ENCODE data around the gene SEL1L3. TPM values are rescaled to one million over a fixed set of nuclear protein-coding genes. Genes with fewer than 3 reads are reported as not detected.

The SEL1L3 gene
- total and polyA plus RNA-seq, 2 donors (not counting 1 experiment from before 2014, with no cell fraction given), result 120 to 280 TPM

- no peak overlapping the region for H2AFZ ChIP-seq (ENCODE audit: insufficient read depth, low read depth, low read length, poor library complexity, severe bottlenecking)
- no peak overlapping the region for H3K4me2 ChIP-seq (replicated peaks; ENCODE audit: low read depth, low read length, poor library complexity, severe bottlenecking)
- intact Hi-C loops (cut with micrococcal nuclease), result no loop called here
- ChIA-PET POLR2A (no interaction called here), CTCF (interaction anchor here (1.2 kb wide), 1 partner anchor 11 kb away, joined by 4 read pairs; no protein-coding TSS in a partner anchor)
- H3K4me1 ChIP-seq (ENCODE audit: control insufficient read depth in 2 of 2, insufficient read depth in 2 of 2, low read length in 2 of 2), result peaks cover 4% of the 10 kb centered on the region in 2 donors
- H3K9me3 ChIP-seq (ENCODE audit: control extremely low read depth in 1 of 3, control insufficient read depth in 2 of 3, insufficient read depth in 1 of 3, low read length in 2 of 3), result no peaks in the 10 kb centered on the region
- H3K79me2 ChIP-seq (ENCODE audit: control insufficient read depth, insufficient read depth, low read length), result peaks cover 6% of the 10 kb centered on the region
- Mint-ChIP-seq H3K4me1 (peaks cover 13% of the 10 kb centered on the region), H3K4me3 (no peak overlapping the region), H3K27me3 (no peaks in the 10 kb centered on the region), H3K27ac (no peak overlapping the region), H3K9me3 (ENCODE audit: insufficient read depth) (no peaks in the 10 kb centered on the region)
- DNase-seq (no peak), ATAC-seq (ENCODE audit: low read depth) (no peak)
- TF ChIP-seq EZH2 (IDR thresholded peaks at IDR 0.05; ENCODE audit: borderline replicate concordance, insufficient read depth, low read depth, low read length, poor library complexity, severe bottlenecking) (no peak), CTCF (IDR thresholded peaks at IDR 0.05) (no peak)
- H3K36me3 ChIP-seq (replicated peaks in 1 of 2; ENCODE audit: control extremely low read depth in 1 of 2, control insufficient read depth in 1 of 2, extremely low read depth in 1 of 2, insufficient read depth in 2 of 2, low read length in 1 of 2), result no peaks in the 10 kb centered on the region
- 99% methylated on average over 7 of the region's 14 CpGs for WGBS (ENCODE audit: insufficient coverage)
- H3K4me3 ChIP-seq (ENCODE audit: control extremely low read depth in 1 of 5, extremely low read depth in 1 of 5, insufficient read depth in 1 of 5, low read depth in 2 of 5, low read length in 4 of 5), result no peak overlapping the region
- no peaks in the 10 kb centered on the region for H4K20me1 ChIP-seq (ENCODE audit: control insufficient read depth, insufficient read depth, low read length, poor library complexity, severe bottlenecking)
- H3K27ac ChIP-seq (ENCODE audit: low read length in 2 of 2), result no peak overlapping the region
- no peaks in the 10 kb centered on the region for H3K27me3 ChIP-seq (replicated peaks in 1 of 4; ENCODE audit: control extremely low read depth in 1 of 4, control insufficient read depth in 3 of 4, insufficient read depth in 4 of 4, low read length in 3 of 4)
- H3K9ac ChIP-seq (ENCODE audit: low read length), result no peak overlapping the region
Measured at GRCh38 chr4:25889589-25890503, 27.1 kb upstream of the SEL1L3 start.

GRCh38 chr4:25888781-25889180, 26.0 kb upstream of the SEL1L3 start:
- no peak overlapping the region for H3K27ac ChIP-seq (ENCODE audit: low read length in 2 of 2)
- TF ChIP-seq EZH2 (IDR thresholded peaks at IDR 0.05; ENCODE audit: borderline replicate concordance, insufficient read depth, low read depth, low read length, poor library complexity, severe bottlenecking) (no peak), CTCF (IDR thresholded peaks at IDR 0.05) (no peak)
- no peaks in the 10 kb centered on the region for H3K27me3 ChIP-seq (replicated peaks in 1 of 4; ENCODE audit: control extremely low read depth in 1 of 4, control insufficient read depth in 3 of 4, insufficient read depth in 4 of 4, low read length in 3 of 4)
- Mint-ChIP-seq H3K27ac (no peak overlapping the region), H3K4me3 (no peak overlapping the region), H3K27me3 (no peaks in the 10 kb centered on the region), H3K4me1 (peaks cover 24% of the 10 kb centered on the region), H3K9me3 (ENCODE audit: insufficient read depth) (no peaks in the 10 kb centered on the region)
- no peaks in the 10 kb centered on the region for H3K9me3 ChIP-seq (ENCODE audit: control extremely low read depth in 1 of 3, control insufficient read depth in 2 of 3, insufficient read depth in 1 of 3, low read length in 2 of 3)
- DNase-seq, result no peak
- no peak for ATAC-seq (ENCODE audit: low read depth)
- H3K4me3 ChIP-seq (ENCODE audit: control extremely low read depth in 1 of 5, extremely low read depth in 1 of 5, insufficient read depth in 1 of 5, low read depth in 2 of 5, low read length in 4 of 5), result no peak overlapping the region
- no peak overlapping the region for H2AFZ ChIP-seq (ENCODE audit: insufficient read depth, low read depth, low read length, poor library complexity, severe bottlenecking)
- no peaks in the 10 kb centered on the region for H4K20me1 ChIP-seq (ENCODE audit: control insufficient read depth, insufficient read depth, low read length, poor library complexity, severe bottlenecking)
- no peak overlapping the region for H3K9ac ChIP-seq (ENCODE audit: low read length)
- no peak overlapping the region for H3K4me2 ChIP-seq (replicated peaks; ENCODE audit: low read depth, low read length, poor library complexity, severe bottlenecking)
- peaks cover 7% of the 10 kb centered on the region for H3K79me2 ChIP-seq (ENCODE audit: control insufficient read depth, insufficient read depth, low read length)
- ChIA-PET CTCF (interaction anchor here (0.6 to 1.2 kb wide), 4 partner anchors 10 to 46 kb away, joined by 3 to 5 read pairs (median 4); no protein-coding TSS in a partner anchor), POLR2A (interaction anchor here (1.1 kb wide), 1 partner anchor 9 kb away, joined by 3 read pairs; no protein-coding TSS in a partner anchor)
- H3K4me1 ChIP-seq (ENCODE audit: control insufficient read depth in 2 of 2, insufficient read depth in 2 of 2, low read length in 2 of 2), result peaks cover 14 to 15% of the 10 kb centered on the region in 2 donors
- intact Hi-C loops (cut with micrococcal nuclease), result no loop called here
- H3K36me3 ChIP-seq (replicated peaks in 1 of 2; ENCODE audit: control extremely low read depth in 1 of 2, control insufficient read depth in 1 of 2, extremely low read depth in 1 of 2, insufficient read depth in 2 of 2, low read length in 1 of 2), result no peaks in the 10 kb centered on the region
